ENCODE results near the gene OR2D2.
"Not testable (repeated sequence)": the region's sequence is repeated elsewhere in the genome, so short reads cannot be mapped to it uniquely, and the experiment has no call there.

The OR2D2 gene

DNA sequence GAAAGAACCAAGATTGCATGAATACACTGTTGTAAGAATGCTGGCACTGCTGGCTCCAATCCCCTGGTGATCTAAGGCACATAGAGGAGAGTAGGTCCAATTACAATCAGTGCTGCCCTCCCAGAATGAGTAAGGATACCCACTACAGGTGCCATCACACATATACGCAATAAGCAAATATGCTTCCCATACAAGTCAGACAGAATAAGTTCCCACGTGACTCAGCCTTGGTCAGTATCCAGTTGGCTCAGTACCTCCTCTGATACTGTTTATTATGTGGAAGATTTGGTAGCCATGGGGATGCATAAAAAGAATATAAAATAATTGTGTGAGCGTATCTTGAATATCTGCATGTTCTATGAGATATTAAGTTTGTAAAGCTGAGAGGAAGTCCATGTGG is 19.6 kb upstream of the OR2D2 start:
- Histone ChIP-seq H3K4me3 (ENCODE audit: low read length) (no peak overlapping the region), H3K9ac (ENCODE audit: low read depth, low read length) (no peak overlapping the region), H3K36me3 (ENCODE audit: insufficient read depth, low read depth, low read length) (no peaks in the 10 kb centered on the region), H3K27me3 (ENCODE audit: insufficient read depth, low read length) (no peaks in the 10 kb centered on the region), H3K27ac (ENCODE audit: low read length) (no peak overlapping the region), H3K4me1 (ENCODE audit: insufficient read depth, low read length) (peaks cover 5% of the 10 kb centered on the region), H3K9me3 (ENCODE audit: insufficient read depth, low read depth, low read length) (no peaks in the 10 kb centered on the region)

DNA sequence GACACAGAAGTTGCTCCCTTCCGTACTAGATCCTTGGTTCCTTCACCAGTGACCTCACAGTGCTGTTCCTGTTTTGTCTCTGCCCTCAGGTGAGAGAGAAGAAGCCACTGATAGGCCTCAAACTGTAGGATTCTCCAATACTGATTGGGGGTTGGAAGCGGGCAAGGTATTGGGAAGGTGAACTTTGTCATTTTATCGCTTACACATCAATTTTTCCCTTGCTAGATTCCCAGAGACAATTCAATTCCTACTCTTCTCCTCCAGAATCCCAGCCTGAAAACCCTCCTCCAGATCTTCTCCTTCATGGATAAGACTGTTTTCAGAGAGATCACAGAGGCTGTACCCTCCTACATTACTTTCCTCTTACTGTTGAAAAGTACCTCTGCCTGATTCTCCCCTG is 19.1 kb upstream of the OR2D2 start:
- H3K27me3 ChIP-seq (ENCODE audit: insufficient read depth, low read length), result no peaks in the 10 kb centered on the region
- no peak overlapping the region for H3K27ac ChIP-seq (ENCODE audit: low read length)
- peaks cover 5% of the 10 kb centered on the region for H3K4me1 ChIP-seq (ENCODE audit: insufficient read depth, low read length)
- no peak overlapping the region for H3K9ac ChIP-seq (ENCODE audit: low read depth, low read length)
- no peak overlapping the region for H3K4me3 ChIP-seq (ENCODE audit: low read length)
- H3K36me3 ChIP-seq (ENCODE audit: insufficient read depth, low read depth, low read length), result no peaks in the 10 kb centered on the region
- H3K9me3 ChIP-seq (ENCODE audit: insufficient read depth, low read depth, low read length), result no peaks in the 10 kb centered on the region

DNA sequence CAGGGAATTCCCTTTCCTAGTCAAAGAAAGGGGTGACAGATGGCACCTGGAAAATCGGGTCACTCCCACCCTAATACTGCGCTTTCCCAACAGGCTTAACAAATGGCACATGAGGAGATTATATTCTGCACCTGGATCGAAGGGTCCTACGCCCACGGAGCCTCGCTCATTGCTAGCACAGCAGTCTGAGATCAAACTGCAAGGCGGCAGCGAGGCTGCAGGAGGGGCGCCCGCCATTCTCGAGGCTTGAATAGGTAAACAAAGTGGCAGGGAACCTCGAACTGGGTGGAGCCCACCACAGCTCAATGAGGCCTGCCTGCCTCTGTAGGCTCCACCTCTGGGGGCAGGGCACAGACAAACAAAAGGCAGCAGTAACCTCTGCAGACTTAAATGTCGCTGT is 12.5 kb upstream of the OR2D2 start:
- not testable (repeated sequence) for H3K4me1 ChIP-seq (ENCODE audit: insufficient read depth, low read length); H3K4me3 ChIP-seq (ENCODE audit: low read length); H3K27ac ChIP-seq (ENCODE audit: low read length); H3K9me3 ChIP-seq (ENCODE audit: insufficient read depth, low read depth, low read length); H3K9ac ChIP-seq (ENCODE audit: low read depth, low read length); H3K27me3 ChIP-seq (ENCODE audit: insufficient read depth, low read length); H3K36me3 ChIP-seq (ENCODE audit: insufficient read depth, low read depth, low read length)

DNA sequence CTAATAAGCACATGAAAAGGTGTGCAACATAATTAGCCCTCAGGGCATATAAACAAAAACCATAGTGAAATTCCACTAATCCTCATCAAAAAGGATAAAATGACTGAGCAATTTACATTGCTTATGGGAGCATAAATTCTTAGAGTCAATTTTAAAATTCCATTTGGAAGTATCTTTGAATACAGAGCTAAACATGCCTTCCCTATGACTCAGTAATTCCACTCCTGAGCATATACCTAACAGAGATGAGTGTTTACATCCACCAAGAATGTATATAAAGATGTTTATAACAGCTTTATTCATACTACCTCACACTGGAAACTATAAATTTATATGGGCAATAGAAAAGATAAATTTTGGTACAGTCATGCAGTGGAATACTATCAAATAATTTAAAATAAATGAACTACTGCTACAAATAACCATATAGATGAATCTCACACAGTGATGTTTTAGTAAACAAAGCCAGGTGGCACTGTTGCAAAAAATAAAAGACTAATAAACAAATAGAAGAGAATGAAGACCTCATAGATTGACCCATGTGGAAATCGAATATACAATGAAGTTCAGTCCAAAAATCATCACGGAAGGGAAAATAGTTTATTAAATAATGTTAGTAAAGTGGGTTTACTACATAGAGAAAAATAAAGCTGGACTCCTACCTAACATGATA is 8.2 kb upstream of the OR2D2 start:
- H3K4me3 ChIP-seq (ENCODE audit: low read length), result no peak overlapping the region
- no peak overlapping the region for H3K27ac ChIP-seq (ENCODE audit: low read length)
- no peaks in the 10 kb centered on the region for H3K36me3 ChIP-seq (ENCODE audit: insufficient read depth, low read depth, low read length)
- H3K27me3 ChIP-seq (ENCODE audit: insufficient read depth, low read length), result no peaks in the 10 kb centered on the region
- peaks cover 8% of the 10 kb centered on the region for H3K9me3 ChIP-seq (ENCODE audit: insufficient read depth, low read depth, low read length)
- no peak overlapping the region for H3K9ac ChIP-seq (ENCODE audit: low read depth, low read length)
- H3K4me1 ChIP-seq (ENCODE audit: insufficient read depth, low read length), result no peaks in the 10 kb centered on the region

DNA sequence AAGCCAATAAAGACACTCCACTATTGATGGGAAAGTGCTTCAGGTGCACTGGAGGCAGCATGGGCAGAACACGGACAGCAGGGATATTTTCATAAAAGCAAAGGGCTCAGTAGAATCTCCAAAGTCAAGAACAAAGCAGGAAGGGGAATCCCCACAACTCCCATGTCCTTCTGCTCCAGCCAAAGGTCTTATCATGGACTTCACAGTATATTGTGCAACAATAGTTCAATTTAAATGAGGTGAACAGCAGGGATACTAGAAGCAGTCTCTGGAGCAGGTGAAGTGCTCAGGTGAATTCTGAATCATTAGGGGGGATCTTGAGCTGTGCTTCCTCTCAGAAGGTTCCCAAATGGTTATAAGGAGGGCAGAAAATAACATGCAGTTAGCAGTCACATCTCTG is 6.6 kb upstream of the OR2D2 start:
- Histone ChIP-seq H3K27me3 (ENCODE audit: insufficient read depth, low read length) (no peaks in the 10 kb centered on the region), H3K4me1 (ENCODE audit: insufficient read depth, low read length) (no peaks in the 10 kb centered on the region), H3K27ac (ENCODE audit: low read length) (no peak overlapping the region), H3K4me3 (ENCODE audit: low read length) (no peak overlapping the region), H3K9ac (ENCODE audit: low read depth, low read length) (no peak overlapping the region), H3K36me3 (ENCODE audit: insufficient read depth, low read depth, low read length) (no peaks in the 10 kb centered on the region), H3K9me3 (ENCODE audit: insufficient read depth, low read depth, low read length) (peaks cover 1% of the 10 kb centered on the region)

DNA sequence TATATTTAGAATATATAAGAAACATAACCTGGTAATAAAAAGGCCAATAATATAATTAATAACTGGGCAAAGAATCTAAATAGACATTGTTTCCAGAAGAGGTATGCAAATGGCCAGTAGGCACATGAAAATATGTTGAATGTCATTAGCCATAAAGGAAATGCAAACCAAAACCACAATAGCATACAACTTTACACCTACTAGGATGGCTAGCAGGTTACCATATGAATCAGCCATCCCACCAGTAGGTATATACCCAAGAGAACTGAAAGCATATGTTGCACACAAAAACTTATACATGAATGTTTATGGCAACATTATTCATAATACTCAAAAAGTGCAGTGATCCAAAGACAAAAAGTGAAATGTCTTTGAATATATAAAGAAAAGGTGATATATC is 2.7 kb upstream of the OR2D2 start:
- Histone ChIP-seq H3K27me3 (ENCODE audit: insufficient read depth, low read length) (no peaks in the 10 kb centered on the region), H3K4me3 (ENCODE audit: low read length) (no peak overlapping the region), H3K36me3 (ENCODE audit: insufficient read depth, low read depth, low read length) (no peaks in the 10 kb centered on the region), H3K9ac (ENCODE audit: low read depth, low read length) (no peak overlapping the region), H3K27ac (ENCODE audit: low read length) (no peak overlapping the region), H3K4me1 (ENCODE audit: insufficient read depth, low read length) (no peaks in the 10 kb centered on the region), H3K9me3 (ENCODE audit: insufficient read depth, low read depth, low read length) (no peaks in the 10 kb centered on the region)

DNA sequence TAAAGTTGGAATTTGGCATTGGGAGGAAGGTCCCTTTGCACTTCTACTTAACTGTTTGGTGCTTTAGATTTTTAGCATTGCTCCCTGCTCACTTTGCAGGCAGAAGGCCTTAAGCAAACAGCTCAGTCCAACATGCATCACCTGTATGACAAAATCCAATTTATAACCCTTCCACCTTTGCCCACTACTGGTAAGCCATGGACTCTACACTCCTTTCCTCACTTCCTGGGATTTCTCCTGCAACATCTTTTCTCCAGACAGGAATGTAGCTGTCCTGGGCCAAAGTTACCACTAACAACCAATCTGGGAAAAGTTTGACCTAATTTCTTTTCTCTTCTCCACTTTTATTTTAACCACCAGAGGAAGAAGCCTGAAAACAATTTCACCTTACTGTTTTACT is 1.8 kb upstream of the OR2D2 start:
- H3K4me3 ChIP-seq (ENCODE audit: low read length), result no peak overlapping the region
- H3K36me3 ChIP-seq (ENCODE audit: insufficient read depth, low read depth, low read length), result no peaks in the 10 kb centered on the region
- H3K27me3 ChIP-seq (ENCODE audit: insufficient read depth, low read length), result no peaks in the 10 kb centered on the region
- no peaks in the 10 kb centered on the region for H3K9me3 ChIP-seq (ENCODE audit: insufficient read depth, low read depth, low read length)
- no peak overlapping the region for H3K9ac ChIP-seq (ENCODE audit: low read depth, low read length)
- H3K27ac ChIP-seq (ENCODE audit: low read length), result no peak overlapping the region
- H3K4me1 ChIP-seq (ENCODE audit: insufficient read depth, low read length), result no peaks in the 10 kb centered on the region

DNA sequence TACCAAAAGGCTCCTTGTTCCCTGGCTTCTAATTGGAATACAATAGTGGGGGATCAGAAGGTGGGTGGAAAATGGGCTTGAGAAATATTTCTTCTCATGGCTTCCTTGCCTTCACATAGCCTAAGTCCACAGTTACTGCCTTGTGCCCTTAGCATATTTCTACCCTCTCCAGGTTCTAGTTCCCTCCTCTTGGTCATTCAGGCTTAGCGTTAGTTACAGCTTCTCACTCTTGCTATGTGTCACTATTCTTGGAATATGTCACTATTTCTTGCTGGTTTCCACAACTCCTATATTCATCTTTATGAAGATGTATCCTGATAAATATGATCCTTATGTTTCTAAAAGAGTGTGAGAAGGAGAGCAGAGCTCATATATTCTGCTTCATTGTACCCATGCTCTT is 2.5 kb downstream of the OR2D2 start:
- H3K36me3 ChIP-seq (ENCODE audit: insufficient read depth, low read depth, low read length), result no peaks in the 10 kb centered on the region
- no peaks in the 10 kb centered on the region for H3K27me3 ChIP-seq (ENCODE audit: insufficient read depth, low read length)
- no peak overlapping the region for H3K9ac ChIP-seq (ENCODE audit: low read depth, low read length)
- no peaks in the 10 kb centered on the region for H3K4me1 ChIP-seq (ENCODE audit: insufficient read depth, low read length)
- H3K4me3 ChIP-seq (ENCODE audit: low read length), result no peak overlapping the region
- H3K9me3 ChIP-seq (ENCODE audit: insufficient read depth, low read depth, low read length), result no peaks in the 10 kb centered on the region; the same call in 1 of the 2 replicates
- no peak overlapping the region for H3K27ac ChIP-seq (ENCODE audit: low read length)

DNA sequence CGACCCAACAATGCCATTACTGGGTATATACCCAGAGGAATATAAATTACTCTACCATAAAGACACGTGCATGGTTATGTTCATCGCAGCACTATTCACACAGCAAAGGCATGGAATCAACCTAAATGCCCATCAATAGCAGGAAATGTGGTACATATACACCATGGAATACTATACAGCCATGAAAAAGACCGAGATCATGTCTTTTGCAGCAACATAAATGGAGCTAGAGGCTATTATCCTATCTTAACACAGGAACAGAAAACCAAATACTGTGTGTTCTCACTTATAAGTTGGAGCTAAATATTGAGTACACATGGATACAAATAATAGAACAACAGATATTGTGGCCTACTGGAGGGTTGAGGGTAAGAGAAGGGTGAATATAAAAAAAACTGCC is 3.5 kb downstream of the OR2D2 start:
- H3K9me3 ChIP-seq (ENCODE audit: insufficient read depth, low read depth, low read length), result no peaks in the 10 kb centered on the region; the same call in 1 of the 2 replicates
- H3K27ac ChIP-seq (ENCODE audit: low read length), result no peak overlapping the region
- H3K36me3 ChIP-seq (ENCODE audit: insufficient read depth, low read depth, low read length), result no peaks in the 10 kb centered on the region

DNA sequence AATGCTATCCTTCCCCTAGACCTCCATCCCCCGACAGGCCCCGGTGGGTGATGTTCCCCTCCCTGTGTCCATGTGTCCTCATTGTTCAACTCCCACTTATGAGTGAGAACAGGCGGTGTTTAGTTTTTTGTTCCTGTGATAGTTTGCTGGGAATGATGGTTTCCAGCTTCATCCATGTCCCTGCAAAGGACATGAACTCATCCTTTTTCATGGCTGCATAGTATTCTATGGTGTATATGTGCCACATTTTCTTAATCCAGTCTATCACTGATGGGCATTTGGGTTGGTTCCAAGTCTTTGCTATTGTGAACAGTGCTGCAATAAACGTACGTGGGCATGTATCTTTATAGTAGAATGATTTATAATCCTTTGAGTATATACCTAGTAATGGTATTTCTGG is 4.6 kb downstream of the OR2D2 start:
- H3K27ac ChIP-seq (ENCODE audit: low read length); H3K9me3 ChIP-seq (ENCODE audit: insufficient read depth, low read depth, low read length); H3K36me3 ChIP-seq (ENCODE audit: insufficient read depth, low read depth, low read length); H3K9ac ChIP-seq (ENCODE audit: low read depth, low read length); H3K4me3 ChIP-seq (ENCODE audit: low read length); H3K27me3 ChIP-seq (ENCODE audit: insufficient read depth, low read length); H3K4me1 ChIP-seq (ENCODE audit: insufficient read depth, low read length): not testable (repeated sequence)

More for the DNA sequence above, 3.5 kb downstream of the OR2D2 start:
- H3K27me3 ChIP-seq (ENCODE audit: insufficient read depth, low read length), result no peaks in the 10 kb centered on the region
- H3K4me3 ChIP-seq (ENCODE audit: low read length), result no peak overlapping the region
- no peak overlapping the region for H3K9ac ChIP-seq (ENCODE audit: low read depth, low read length)
- H3K4me1 ChIP-seq (ENCODE audit: insufficient read depth, low read length), result no peaks in the 10 kb centered on the region

DNA sequence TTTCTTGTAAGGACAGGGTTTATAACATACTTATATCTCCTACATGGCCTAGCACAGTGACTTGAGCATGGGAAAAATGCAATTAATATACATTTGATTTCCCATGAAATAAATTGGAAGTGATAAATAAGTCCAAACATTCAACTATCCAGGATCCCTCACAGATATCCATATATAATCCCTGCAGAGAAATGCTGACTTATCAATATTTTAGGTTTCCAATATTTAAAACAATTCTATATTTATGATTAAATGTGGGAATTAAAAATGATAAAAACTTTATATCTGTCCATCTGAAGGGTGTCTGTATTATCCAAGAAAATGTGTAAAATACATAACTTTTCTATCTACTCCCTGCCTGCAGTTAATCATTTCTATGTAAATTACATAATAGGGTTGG is 9.5 kb downstream of the OR2D2 start:
- H3K9me3 ChIP-seq (ENCODE audit: insufficient read depth, low read depth, low read length), result no peaks in the 10 kb centered on the region
- no peaks in the 10 kb centered on the region for H3K27me3 ChIP-seq (ENCODE audit: insufficient read depth, low read length)
- H3K4me1 ChIP-seq (ENCODE audit: insufficient read depth, low read length), result no peaks in the 10 kb centered on the region
- no peak overlapping the region for H3K4me3 ChIP-seq (ENCODE audit: low read length)
- no peaks in the 10 kb centered on the region for H3K36me3 ChIP-seq (ENCODE audit: insufficient read depth, low read depth, low read length)
- no peak overlapping the region for H3K27ac ChIP-seq (ENCODE audit: low read length)
- H3K9ac ChIP-seq (ENCODE audit: low read depth, low read length), result no peak overlapping the region

DNA sequence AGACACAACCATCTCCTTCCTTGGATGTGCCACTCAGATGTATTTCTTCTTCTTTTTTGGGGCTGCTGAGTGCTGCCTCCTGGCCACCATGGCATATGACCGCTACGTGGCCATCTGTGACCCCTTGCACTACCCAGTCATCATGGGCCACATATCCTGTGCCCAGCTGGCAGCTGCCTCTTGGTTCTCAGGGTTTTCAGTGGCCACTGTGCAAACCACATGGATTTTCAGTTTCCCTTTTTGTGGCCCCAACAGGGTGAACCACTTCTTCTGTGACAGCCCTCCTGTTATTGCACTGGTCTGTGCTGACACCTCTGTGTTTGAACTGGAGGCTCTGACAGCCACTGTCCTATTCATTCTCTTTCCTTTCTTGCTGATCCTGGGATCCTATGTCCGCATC is 15.4 kb downstream of the OR2D2 start:
- Histone ChIP-seq H3K9ac (ENCODE audit: low read depth, low read length) (no peak overlapping the region), H3K9me3 (ENCODE audit: insufficient read depth, low read depth, low read length) (no peaks in the 10 kb centered on the region), H3K4me3 (ENCODE audit: low read length) (no peak overlapping the region), H3K36me3 (ENCODE audit: insufficient read depth, low read depth, low read length) (no peaks in the 10 kb centered on the region), H3K4me1 (ENCODE audit: insufficient read depth, low read length) (no peaks in the 10 kb centered on the region), H3K27ac (ENCODE audit: low read length) (no peak overlapping the region), H3K27me3 (ENCODE audit: insufficient read depth, low read length) (no peaks in the 10 kb centered on the region)

Measured in iPS-20b (cell line).